ENCODE data around the gene PCDH12. TPM values are rescaled to one million over a fixed set of nuclear protein-coding genes. Genes with fewer than 3 reads are reported as not detected.

PCDH12 gene
- total and polyA plus RNA-seq, 8 donors = 0.32 to 1.7 (median 0.93) TPM

- Histone ChIP-seq H3K4me1 (no peaks in the 10 kb centered on the region), H3K9me3 (no peaks in the 10 kb centered on the region), H3K4me3 (no peak overlapping the region), H3K27ac (no peak overlapping the region), H3K36me3 (peaks cover 0 to 64% (median 44%) of the 10 kb centered on the region in 3 donors), H3K27me3 (no peaks in the 10 kb centered on the region)
- DNase-seq (no peak), FAIRE-seq (no peak), ATAC-seq (no peak)
- intact Hi-C loops (cut with DNase I) = no loop called here
- 97 to 98% methylated on average over 7 of the region's 7 CpGs for WGBS, 2 donors
- TF ChIP-seq, protein P1, sequence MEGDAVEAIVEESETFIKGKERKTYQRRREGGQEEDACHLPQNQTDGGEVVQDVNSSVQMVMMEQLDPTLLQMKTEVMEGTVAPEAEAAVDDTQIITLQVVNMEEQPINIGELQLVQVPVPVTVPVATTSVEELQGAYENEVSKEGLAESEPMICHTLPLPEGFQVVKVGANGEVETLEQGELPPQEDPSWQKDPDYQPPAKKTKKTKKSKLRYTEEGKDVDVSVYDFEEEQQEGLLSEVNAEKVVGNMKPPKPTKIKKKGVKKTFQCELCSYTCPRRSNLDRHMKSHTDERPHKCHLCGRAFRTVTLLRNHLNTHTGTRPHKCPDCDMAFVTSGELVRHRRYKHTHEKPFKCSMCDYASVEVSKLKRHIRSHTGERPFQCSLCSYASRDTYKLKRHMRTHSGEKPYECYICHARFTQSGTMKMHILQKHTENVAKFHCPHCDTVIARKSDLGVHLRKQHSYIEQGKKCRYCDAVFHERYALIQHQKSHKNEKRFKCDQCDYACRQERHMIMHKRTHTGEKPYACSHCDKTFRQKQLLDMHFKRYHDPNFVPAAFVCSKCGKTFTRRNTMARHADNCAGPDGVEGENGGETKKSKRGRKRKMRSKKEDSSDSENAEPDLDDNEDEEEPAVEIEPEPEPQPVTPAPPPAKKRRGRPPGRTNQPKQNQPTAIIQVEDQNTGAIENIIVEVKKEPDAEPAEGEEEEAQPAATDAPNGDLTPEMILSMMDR (IDR thresholded peaks at IDR 0.05) = no peak
These were observed 24.9 kb downstream of the PCDH12 start for GRCh38 chr5:141933151-141933550.

GRCh38 chr5:141931694-141932093 lies 26.3 kb downstream of the PCDH12 start:
- no peak for FAIRE-seq
- Histone ChIP-seq H3K27ac (no peak overlapping the region), H3K9me3 (no peaks in the 10 kb centered on the region), H3K27me3 (no peaks in the 10 kb centered on the region), H3K36me3 (peaks cover 0 to 59% (median 36%) of the 10 kb centered on the region in 3 donors), H3K4me3 (no peak overlapping the region), H3K4me1 (no peaks in the 10 kb centered on the region)
- no peak for DNase-seq
- TF ChIP-seq, protein P1 (IDR thresholded peaks at IDR 0.05) = no peak
- intact Hi-C loops (cut with DNase I) = no loop called here
- 89 to 95% methylated on average over 5 of the region's 5 CpGs for whole genome bisulfite sequencing, 2 donors
- no peak for ATAC-seq

- H3K9me3 ChIP-seq = no peaks in the 10 kb centered on the region
- FAIRE-seq = no peak
- whole genome bisulfite sequencing, 2 donors = 93 to 94% methylated on average over 19 of the region's 19 CpGs
- ATAC-seq = no peak
- TF ChIP-seq, protein P1 (IDR thresholded peaks at IDR 0.05) = no peak
- H3K4me1 ChIP-seq = peaks cover 0 to 2% (median under 1%) of the 10 kb centered on the region in 3 donors
- no peaks in the 10 kb centered on the region for H3K27me3 ChIP-seq
- no peak overlapping the region for H3K4me3 ChIP-seq
- intact Hi-C loops (cut with DNase I) = no loop called here
- H3K27ac ChIP-seq = no peak overlapping the region
- H3K36me3 ChIP-seq = peaks cover 0 to 62% (median 28%) of the 10 kb centered on the region in 3 donors
- no peak for DNase-seq
These were observed 28.5 kb downstream of the PCDH12 start for GRCh38 chr5:141929398-141930058.

- intact Hi-C loops (cut with DNase I) = no loop called here
- H3K4me3 ChIP-seq = no peak overlapping the region
- 82 to 86% methylated on average over 8 of the region's 8 CpGs for WGBS, 2 donors
- DNase-seq = no peak
- TF ChIP-seq, protein P1 (IDR thresholded peaks at IDR 0.05) = no peak
- H3K4me1 ChIP-seq = peaks cover 0 to 6% (median 5%) of the 10 kb centered on the region in 3 donors
- no peaks in the 10 kb centered on the region for H3K27me3 ChIP-seq
- no peaks in the 10 kb centered on the region for H3K9me3 ChIP-seq
- no peak for FAIRE-seq
- ATAC-seq = no peak
- peaks cover 0 to 54% (median 28%) of the 10 kb centered on the region in 3 donors for H3K36me3 ChIP-seq
- H3K27ac ChIP-seq = no peak overlapping the region
These were observed 30.0 kb downstream of the PCDH12 start for GRCh38 chr5:141928051-141928450.

DNA sequence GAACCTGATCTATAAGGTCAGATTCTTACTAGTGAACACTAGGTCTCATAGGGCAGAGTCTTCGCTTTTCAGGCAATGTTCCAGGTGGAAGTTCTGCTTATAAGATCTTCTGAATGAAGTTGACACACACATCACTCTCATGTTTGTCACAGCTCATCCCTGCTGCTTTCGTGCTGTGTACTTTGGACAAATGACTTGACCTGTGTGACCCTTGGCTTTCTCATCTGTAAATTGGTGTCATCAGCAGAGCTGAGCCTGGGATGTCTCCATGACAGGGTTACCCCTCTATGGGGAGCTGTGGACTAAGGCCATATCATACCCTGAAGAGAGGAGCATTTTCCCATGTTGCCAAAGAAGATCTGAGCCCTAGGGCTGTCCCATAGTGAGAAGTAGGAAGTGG lies 31.6 kb downstream of the PCDH12 start:
- Histone ChIP-seq H3K4me1 (peaks cover 0 to 6% (median 5%) of the 10 kb centered on the region in 3 donors), H3K9me3 (no peaks in the 10 kb centered on the region), H3K4me3 (no peak overlapping the region), H3K27me3 (no peaks in the 10 kb centered on the region), H3K27ac (no peak overlapping the region), H3K36me3 (peaks cover 0 to 44% (median 22%) of the 10 kb centered on the region in 3 donors)
- ATAC-seq = no peak
- no peak for FAIRE-seq
- DNase-seq = no peak
- TF ChIP-seq, protein P1 (IDR thresholded peaks at IDR 0.05) = no peak
- 81 to 87% methylated on average over 2 of the region's 2 CpGs for WGBS, 2 donors
- intact Hi-C loops (cut with DNase I) = no loop called here

Measured in pancreas (tissue), 10 donors.